DOHH2 (cell line): Measurements from ENCODE around the gene PID1.

Experiments used
- EZH2phosphoT487 ChIP-seq: fragments of 200-600 bp; sonication (generic); IDR thresholded peaks from 2 replicates; pipeline ENCODE4 v1.6.1; 2017; ENCODE audit warnings: borderline replicate concordance, mild to moderate bottlenecking, antibody characterized with exemption, low read length, moderate library complexity, mixed read lengths
- TF ChIP-seq, protein P1 (sequence below): fragments of 200-600 bp; sonication (generic); IDR thresholded peaks from one replicate; pipeline ENCODE4 v1.5.1; 2014; ENCODE audit warnings: antibody characterized with exemption, mild to moderate bottlenecking, low read depth, low read length; ENCODE audit not compliant: poor library complexity, severe bottlenecking

DNA sequence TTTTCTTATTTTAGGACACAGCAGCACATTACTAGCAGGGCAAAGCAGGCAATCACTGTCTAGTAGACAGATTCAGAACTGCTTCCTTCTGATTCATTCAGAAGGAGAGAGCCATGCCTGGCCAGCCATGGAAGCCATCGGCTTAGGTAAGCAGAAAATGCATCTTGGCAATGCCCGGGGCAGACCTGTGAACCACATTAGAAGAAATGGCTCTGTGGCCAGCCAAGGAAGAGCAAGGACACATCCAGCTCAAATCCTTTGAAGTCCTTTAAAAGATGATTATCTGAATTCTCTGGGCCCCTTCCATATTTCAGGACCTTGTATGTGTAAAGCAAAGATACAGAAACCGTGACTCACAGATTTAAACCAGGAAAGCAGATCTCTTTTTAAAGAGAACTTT lies 227.4 kb downstream of the PID1 start:
- TF ChIP-seq EZH2phosphoT487, result no peak
- TF ChIP-seq, protein P1, sequence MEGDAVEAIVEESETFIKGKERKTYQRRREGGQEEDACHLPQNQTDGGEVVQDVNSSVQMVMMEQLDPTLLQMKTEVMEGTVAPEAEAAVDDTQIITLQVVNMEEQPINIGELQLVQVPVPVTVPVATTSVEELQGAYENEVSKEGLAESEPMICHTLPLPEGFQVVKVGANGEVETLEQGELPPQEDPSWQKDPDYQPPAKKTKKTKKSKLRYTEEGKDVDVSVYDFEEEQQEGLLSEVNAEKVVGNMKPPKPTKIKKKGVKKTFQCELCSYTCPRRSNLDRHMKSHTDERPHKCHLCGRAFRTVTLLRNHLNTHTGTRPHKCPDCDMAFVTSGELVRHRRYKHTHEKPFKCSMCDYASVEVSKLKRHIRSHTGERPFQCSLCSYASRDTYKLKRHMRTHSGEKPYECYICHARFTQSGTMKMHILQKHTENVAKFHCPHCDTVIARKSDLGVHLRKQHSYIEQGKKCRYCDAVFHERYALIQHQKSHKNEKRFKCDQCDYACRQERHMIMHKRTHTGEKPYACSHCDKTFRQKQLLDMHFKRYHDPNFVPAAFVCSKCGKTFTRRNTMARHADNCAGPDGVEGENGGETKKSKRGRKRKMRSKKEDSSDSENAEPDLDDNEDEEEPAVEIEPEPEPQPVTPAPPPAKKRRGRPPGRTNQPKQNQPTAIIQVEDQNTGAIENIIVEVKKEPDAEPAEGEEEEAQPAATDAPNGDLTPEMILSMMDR, result no peak
